Duodenal mucosa (tissue), 2 donors: Measurements from ENCODE around the gene DENND1B.

Experiments used
- H3K27ac ChIP-seq: one replicate; pipeline ENCODE4 v1.7.0; 2013; ENCODE audit warnings: low read depth, low read length
- H3K27me3 ChIP-seq, 2 donors: one replicate each; pipeline ENCODE4 v1.7.0; 2013; ENCODE audit warnings: low read length in 2 of 2, control low read depth in 1 of 2; ENCODE audit not compliant: insufficient read depth in 2 of 2, control insufficient read depth in 1 of 2
- H3K36me3 ChIP-seq, 2 donors: one replicate each; pipeline ENCODE4 v1.7.0; 2013; ENCODE audit warnings: low read length in 2 of 2, control low read depth in 1 of 2; ENCODE audit not compliant: insufficient read depth in 2 of 2, control insufficient read depth in 1 of 2
- H3K4me1 ChIP-seq, 2 donors: one replicate each; pipeline ENCODE4 v1.7.0; 2013; ENCODE audit warnings: low read length in 2 of 2, control low read depth in 1 of 2; ENCODE audit not compliant: insufficient read depth in 2 of 2, control insufficient read depth in 1 of 2
- H3K4me3 ChIP-seq, 2 donors: one replicate each; pipeline ENCODE4 v1.7.0; 2013; ENCODE audit warnings: low read length in 2 of 2, low read depth in 1 of 2
- H3K9ac ChIP-seq, 2 donors: one replicate each; pipeline ENCODE4 v1.7.0; 2013; ENCODE audit warnings: low read length in 2 of 2, low read depth in 1 of 2
- H3K9me3 ChIP-seq, 2 donors: one replicate each; pipeline ENCODE4 v1.7.0; 2013; ENCODE audit warnings: low read length in 2 of 2, control low read depth in 1 of 2; ENCODE audit not compliant: control insufficient read depth in 1 of 2

Gene DENND1B

GRCh38 chr1:197690074-197690473, 85.2 kb downstream of the DENND1B start:
- no peaks in the 10 kb centered on the region for H3K27me3 ChIP-seq
- H3K4me1 ChIP-seq = peaks cover 3 to 17% of the 10 kb centered on the region in 2 donors
- H3K9ac ChIP-seq = no peak overlapping the region
- H3K9me3 ChIP-seq = peaks cover 6 to 8% of the 10 kb centered on the region in 2 donors
- peaks cover 0 to 12% of the 10 kb centered on the region in 2 donors for H3K36me3 ChIP-seq
- no peak overlapping the region for H3K27ac ChIP-seq
- H3K4me3 ChIP-seq = no peak overlapping the region

- no peak overlapping the region for H3K27ac ChIP-seq
- no peak overlapping the region for H3K9ac ChIP-seq
- H3K27me3 ChIP-seq = no peaks in the 10 kb centered on the region
- H3K4me1 ChIP-seq = peaks cover 0 to 10% of the 10 kb centered on the region in 2 donors
- peaks cover 6 to 8% of the 10 kb centered on the region in 2 donors for H3K9me3 ChIP-seq
- no peak overlapping the region for H3K4me3 ChIP-seq
- peaks cover 0 to 12% of the 10 kb centered on the region in 2 donors for H3K36me3 ChIP-seq
Observed at GRCh38 chr1:197688233-197688632, 87.0 kb downstream of the DENND1B start.

- peaks cover 0 to 12% of the 10 kb centered on the region in 2 donors for H3K36me3 ChIP-seq
- H3K27ac ChIP-seq = no peak overlapping the region
- H3K4me3 ChIP-seq = no peak overlapping the region
- no peaks in the 10 kb centered on the region for H3K27me3 ChIP-seq
- no peaks in the 10 kb centered on the region for H3K4me1 ChIP-seq
- H3K9ac ChIP-seq = no peak overlapping the region
- peaks cover 6 to 8% of the 10 kb centered on the region in 2 donors for H3K9me3 ChIP-seq
Observed at GRCh38 chr1:197686702-197687355, 88.5 kb downstream of the DENND1B start.

- Histone ChIP-seq H3K4me3 (no peak overlapping the region), H3K27me3 (no peaks in the 10 kb centered on the region), H3K36me3 (peaks cover 0 to 12% of the 10 kb centered on the region in 2 donors), H3K9ac (no peak overlapping the region), H3K27ac (no peak overlapping the region), H3K9me3 (peaks cover 6 to 8% of the 10 kb centered on the region in 2 donors), H3K4me1 (no peaks in the 10 kb centered on the region)
Observed at GRCh38 chr1:197686231-197686630, 89.0 kb downstream of the DENND1B start.

- no peak overlapping the region for H3K4me3 ChIP-seq
- peaks cover 6 to 8% of the 10 kb centered on the region in 2 donors for H3K9me3 ChIP-seq
- peaks cover 0 to 12% of the 10 kb centered on the region in 2 donors for H3K36me3 ChIP-seq
- H3K27ac ChIP-seq = no peak overlapping the region
- no peak overlapping the region for H3K9ac ChIP-seq
- H3K4me1 ChIP-seq = no peaks in the 10 kb centered on the region
- no peaks in the 10 kb centered on the region for H3K27me3 ChIP-seq
Observed at GRCh38 chr1:197685785-197686184, 89.5 kb downstream of the DENND1B start.

- no peak overlapping the region for H3K4me3 ChIP-seq
Observed at GRCh38 chr1:197683895-197684553, 91.3 kb downstream of the DENND1B start.

GRCh38 chr1:197683280-197683679, 92.0 kb downstream of the DENND1B start:
- Histone ChIP-seq H3K4me1 (no peaks in the 10 kb centered on the region), H3K27me3 (no peaks in the 10 kb centered on the region), H3K9ac (no peak overlapping the region), H3K27ac (no peak overlapping the region), H3K4me3 (no peak overlapping the region), H3K9me3 (peaks cover 2 to 3% of the 10 kb centered on the region in 2 donors), H3K36me3 (no peaks in the 10 kb centered on the region)

More at GRCh38 chr1:197683895-197684553, 91.3 kb downstream of the DENND1B start:
- Histone ChIP-seq H3K27ac (no peak overlapping the region), H3K36me3 (no peaks in the 10 kb centered on the region), H3K4me1 (no peaks in the 10 kb centered on the region), H3K9ac (no peak overlapping the region), H3K9me3 (peaks cover 6 to 8% of the 10 kb centered on the region in 2 donors), H3K27me3 (no peaks in the 10 kb centered on the region)

GRCh38 chr1:197680311-197680710, 95.0 kb downstream of the DENND1B start:
- Histone ChIP-seq H3K27ac (no peak overlapping the region), H3K9me3 (no peaks in the 10 kb centered on the region), H3K36me3 (no peaks in the 10 kb centered on the region), H3K27me3 (no peaks in the 10 kb centered on the region), H3K4me1 (peaks cover 0 to 16% of the 10 kb centered on the region in 2 donors), H3K9ac (no peak overlapping the region), H3K4me3 (no peak overlapping the region)

- no peaks in the 10 kb centered on the region for H3K27me3 ChIP-seq
- no peak overlapping the region for H3K27ac ChIP-seq
- no peaks in the 10 kb centered on the region for H3K36me3 ChIP-seq
- H3K4me3 ChIP-seq = no peak overlapping the region
- peaks cover 0 to 19% of the 10 kb centered on the region in 2 donors for H3K4me1 ChIP-seq
- no peak overlapping the region for H3K9ac ChIP-seq
- no peaks in the 10 kb centered on the region for H3K9me3 ChIP-seq
Observed at GRCh38 chr1:197677752-197678295, 97.5 kb downstream of the DENND1B start.

- H3K4me3 ChIP-seq = no peak overlapping the region
- H3K36me3 ChIP-seq = no peaks in the 10 kb centered on the region
- no peaks in the 10 kb centered on the region for H3K27me3 ChIP-seq
- no peak overlapping the region for H3K9ac ChIP-seq
- H3K4me1 ChIP-seq = peaks cover 0 to 19% of the 10 kb centered on the region in 2 donors
- H3K9me3 ChIP-seq = no peaks in the 10 kb centered on the region
- H3K27ac ChIP-seq = no peak overlapping the region
Observed at GRCh38 chr1:197677313-197677712, 98.0 kb downstream of the DENND1B start.
